Fibroblast of lung (primary cell): ENCODE measurements around the gene NME8. TPM values are rescaled to one million over a fixed set of nuclear protein-coding genes. Genes with fewer than 3 reads are reported as not detected.

ENCODE experiments used
- DNase-seq, 2 donors: peaks; one replicate each; pipeline versions ENCODE4 v3.0.0 to v3.0.0-alpha.2; 2010; ENCODE audit warnings: low read depth in 2 of 2
- H2AFZ ChIP-seq: 2 replicates; pipeline ENCODE4 v1.5.1; 2012; ENCODE audit warnings: low read length, control low read depth, inconsistent platforms
- H3K27ac ChIP-seq: 2 replicates; pipeline ENCODE4 v1.5.1; 2011; ENCODE audit warnings: low read length, control low read depth; ENCODE audit not compliant: insufficient read depth
- H3K27me3 ChIP-seq: 2 replicates; pipeline ENCODE4 v1.5.1; 2011; ENCODE audit warnings: mild to moderate bottlenecking, low read length; ENCODE audit not compliant: control insufficient read depth, insufficient read depth
- H3K36me3 ChIP-seq: 2 replicates; pipeline ENCODE4 v1.5.1; 2011; ENCODE audit warnings: low read length; ENCODE audit not compliant: control insufficient read depth, insufficient read depth
- H3K4me1 ChIP-seq: 2 replicates; pipeline ENCODE4 v1.5.1; 2011; ENCODE audit warnings: low read length; ENCODE audit not compliant: control insufficient read depth, insufficient read depth; ENCODE audit errors: extremely low read depth
- H3K4me2 ChIP-seq: 2 replicates; pipeline ENCODE4 v1.5.1; 2011; ENCODE audit warnings: low read length, control low read depth; ENCODE audit not compliant: insufficient read depth; ENCODE audit errors: extremely low read depth
- H3K4me3 ChIP-seq, 4 experiments: fragments of 200-600 bp in 1 of 4; sonication (generic) in 1 of 4; replicated peaks in 1 of 4; 2 replicates each; pipeline ENCODE4 v1.5.1; 2011 to 2016; ENCODE audit warnings: low read length in 4 of 4, low read depth in 3 of 4, mild to moderate bottlenecking in 3 of 4, control low read depth in 2 of 4, inconsistent platforms in 1 of 4, mixed read lengths in 1 of 4; ENCODE audit not compliant: insufficient read depth in 1 of 4; ENCODE audit errors: control extremely low read depth in 1 of 4
- H3K79me2 ChIP-seq: 2 replicates; pipeline ENCODE4 v1.5.1; 2012; ENCODE audit warnings: mild to moderate bottlenecking, low read length, inconsistent platforms; ENCODE audit not compliant: control insufficient read depth, insufficient read depth
- H3K9ac ChIP-seq: 2 replicates; pipeline ENCODE4 v1.5.1; 2011; ENCODE audit warnings: mild to moderate bottlenecking, low read length, control low read depth; ENCODE audit not compliant: insufficient read depth
- H3K9me3 ChIP-seq: 2 replicates; pipeline ENCODE4 v1.5.1; 2012; ENCODE audit warnings: low read depth, low read length; ENCODE audit not compliant: control insufficient read depth, insufficient read depth
- H4K20me1 ChIP-seq: 2 replicates; pipeline ENCODE4 v1.5.1; 2011; ENCODE audit warnings: low read length; ENCODE audit not compliant: control insufficient read depth, insufficient read depth; ENCODE audit errors: extremely low read depth
- CTCF ChIP-seq, 2 donors: IDR thresholded peaks in 1 of 2; conservative IDR thresholded peaks in 1 of 2; 1 replicate in 1 of 2; 2 replicates in 1 of 2; pipeline ENCODE4 v1.5.1; 2011 to 2012; ENCODE audit warnings: low read length in 2 of 2, control low read depth in 1 of 2, inconsistent platforms in 1 of 2, low read depth in 1 of 2, mild to moderate bottlenecking in 1 of 2
- EZH2 ChIP-seq: IDR thresholded peaks from 2 replicates; pipeline ENCODE4 v1.5.1; 2012; ENCODE audit warnings: low read length, control low read depth, mild to moderate bottlenecking; ENCODE audit errors: missing control alignments
- polyA plus RNA-seq, 2 donors: library from polyadenylated mRNA; depleted of rRNA in 1 of 2; stranded (reverse) in 1 of 2; unstranded in 1 of 2; fragments of >200 nt; gene quantifications; 2 replicates each; pipeline ENCODE4 v1.2.1, GENCODE V29; 2011 to 2012; ENCODE audit warnings: missing spikeins in 1 of 2
- total RNA-seq: library from RNA; depleted of rRNA; stranded (reverse); fragments of >200 nt; gene quantifications from 2 replicates; pipeline ENCODE4 v1.2.1, GENCODE V29; 2014

Gene NME8
- total and polyA plus RNA-seq, 2 donors (not counting 1 experiment from before 2014, with no cell fraction given) = not detected

- Histone ChIP-seq H3K36me3 (no peaks in the 10 kb centered on the region), H3K79me2 (no peaks in the 10 kb centered on the region), H3K9me3 (no peaks in the 10 kb centered on the region), H3K4me2 (no peak overlapping the region), H3K4me1 (peaks cover 6% of the 10 kb centered on the region), H3K9ac (no peak overlapping the region), H3K27me3 (no peaks in the 10 kb centered on the region), H3K4me3 (no peak overlapping the region), H2AFZ (no peak overlapping the region), H3K27ac (no peak overlapping the region), H4K20me1 (no peaks in the 10 kb centered on the region)
- TF ChIP-seq CTCF (conservative IDR thresholded peaks at IDR 0.05 in 1 of 2, IDR thresholded peaks at IDR 0.05 in 1 of 2; ENCODE audit: low read depth in 1 of 2, low read length in 2 of 2) (no peak), EZH2 (no peak)
- no peak for DNase-seq
These were observed 99.5 kb downstream of the NME8 start for GRCh38 chr7:37947941-37948210.

Other genes starting within 250 kb of the NME8 start
- under 0.01 TPM in 1 of 2 replicates, not detected in the other for gene GPR141, start 164.8 kb upstream of the NME8 start, total RNA-seq
- not detected in 2 replicates for gene GPR141, start 164.8 kb upstream of the NME8 start, polyA plus RNA-seq
- 7.3 and 54.2 TPM in 2 replicates for gene SFRP4, start 68.2 kb downstream of the NME8 start, total RNA-seq
- gene SFRP4, start 68.2 kb downstream of the NME8 start, polyA plus RNA-seq = 1.5 and 2.5 TPM in 2 replicates
- gene EPDR1, start 72.0 kb downstream of the NME8 start, total RNA-seq = 43.4 and 59.6 TPM in 2 replicates
- 17.4 and 21.5 TPM in 2 replicates for gene EPDR1, start 72.0 kb downstream of the NME8 start, polyA plus RNA-seq